GM19328 (cell line): ENCODE measurements around the gene EFCAB5.
"Not testable (repeated sequence)": the region's sequence is repeated elsewhere in the genome, so short reads cannot be mapped to it uniquely, and the experiment has no call there.

ENCODE experiments used
- ATAC-seq: cut with Tn5 transposase; IDR thresholded peaks from one replicate; pipeline ENCODE4 v1.9.1; 2021; ENCODE audit warnings: mild to moderate bottlenecking, moderate library complexity; ENCODE audit not compliant: unreplicated experiment

The EFCAB5 gene

GRCh38 chr17:30002088-30002487 lies 60.7 kb downstream of the EFCAB5 start:
- ATAC-seq = no peak

GRCh38 chr17:30005709-30006320 lies 64.4 kb downstream of the EFCAB5 start:
- ATAC-seq = no peak

GRCh38 chr17:30011934-30012333 lies 70.5 kb downstream of the EFCAB5 start:
- ATAC-seq = not testable (repeated sequence)

GRCh38 chr17:30021708-30022317 lies 80.4 kb downstream of the EFCAB5 start:
- no peak for ATAC-seq

- ATAC-seq = not testable (repeated sequence)
These were observed 83.9 kb downstream of the EFCAB5 start for GRCh38 chr17:30025325-30025724.

GRCh38 chr17:30027676-30028075 lies 86.2 kb downstream of the EFCAB5 start:
- ATAC-seq = no peak

- no peak for ATAC-seq
These were observed 89.9 kb downstream of the EFCAB5 start for GRCh38 chr17:30031214-30031869.

GRCh38 chr17:30035369-30035768 lies 93.9 kb downstream of the EFCAB5 start:
- ATAC-seq = no peak

- ATAC-seq = not testable (repeated sequence)
These were observed 99.5 kb downstream of the EFCAB5 start for GRCh38 chr17:30040719-30041518.

GRCh38 chr17:30041551-30041950 lies 100.1 kb downstream of the EFCAB5 start:
- no peak for ATAC-seq

- no peak for ATAC-seq
These were observed 120.9 kb downstream of the EFCAB5 start for GRCh38 chr17:30062372-30062771.

GRCh38 chr17:30064738-30065137 lies 123.3 kb downstream of the EFCAB5 start:
- no peak for ATAC-seq

GRCh38 chr17:30068465-30068864 lies 127.0 kb downstream of the EFCAB5 start:
- ATAC-seq = no peak

- ATAC-seq = no peak
These were observed 132.8 kb downstream of the EFCAB5 start for GRCh38 chr17:30074254-30074653.

GRCh38 chr17:30074730-30075129 lies 133.3 kb downstream of the EFCAB5 start:
- no peak for ATAC-seq

- ATAC-seq = no peak
These were observed 141.3 kb downstream of the EFCAB5 start for GRCh38 chr17:30082773-30083172.

- no peak for ATAC-seq
These were observed 143.4 kb downstream of the EFCAB5 start for GRCh38 chr17:30084788-30085187.

- no peak for ATAC-seq
These were observed 145.5 kb downstream of the EFCAB5 start for GRCh38 chr17:30086896-30087295.

- ATAC-seq = not testable (repeated sequence)
These were observed 146.0 kb downstream of the EFCAB5 start for GRCh38 chr17:30087431-30087830.

GRCh38 chr17:30091121-30091670 lies 149.8 kb downstream of the EFCAB5 start:
- ATAC-seq = no peak

- no peak for ATAC-seq
These were observed 150.3 kb downstream of the EFCAB5 start for GRCh38 chr17:30091771-30092170.
